Measurements from ENCODE around the gene GPSM1.
A peak's percentile ranks its signal among the peaks of the same experiment; 100 is the strongest.

GPSM1 gene

DNA sequence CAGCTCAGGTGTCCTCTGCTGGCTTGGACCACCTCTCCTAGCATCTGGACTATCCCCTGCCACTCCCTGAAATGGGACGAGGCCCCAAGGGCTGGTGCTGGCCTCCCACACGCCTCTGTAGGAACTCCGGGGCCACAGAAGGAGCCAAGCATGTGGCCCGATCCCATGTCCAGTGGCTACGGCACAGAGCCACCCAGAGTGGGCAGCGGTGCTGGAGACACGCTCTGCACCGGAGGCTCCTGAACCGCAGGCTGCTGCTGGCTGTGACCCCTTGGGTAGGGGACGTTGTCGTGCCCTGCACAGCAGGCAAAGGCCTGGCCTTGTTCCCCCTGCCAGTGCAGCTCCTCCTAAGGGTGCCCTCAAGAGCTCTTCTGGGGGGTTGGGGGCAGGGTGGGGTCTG is 52.6 kb downstream of the GPSM1 start:
- no peak for DNase-seq

- no peak for DNase-seq
These were observed 53.0 kb downstream of the GPSM1 start for GRCh38 chr9:136380381-136380780.

GRCh38 chr9:136381311-136381710 is 54.0 kb downstream of the GPSM1 start:
- no peak for DNase-seq

DNA sequence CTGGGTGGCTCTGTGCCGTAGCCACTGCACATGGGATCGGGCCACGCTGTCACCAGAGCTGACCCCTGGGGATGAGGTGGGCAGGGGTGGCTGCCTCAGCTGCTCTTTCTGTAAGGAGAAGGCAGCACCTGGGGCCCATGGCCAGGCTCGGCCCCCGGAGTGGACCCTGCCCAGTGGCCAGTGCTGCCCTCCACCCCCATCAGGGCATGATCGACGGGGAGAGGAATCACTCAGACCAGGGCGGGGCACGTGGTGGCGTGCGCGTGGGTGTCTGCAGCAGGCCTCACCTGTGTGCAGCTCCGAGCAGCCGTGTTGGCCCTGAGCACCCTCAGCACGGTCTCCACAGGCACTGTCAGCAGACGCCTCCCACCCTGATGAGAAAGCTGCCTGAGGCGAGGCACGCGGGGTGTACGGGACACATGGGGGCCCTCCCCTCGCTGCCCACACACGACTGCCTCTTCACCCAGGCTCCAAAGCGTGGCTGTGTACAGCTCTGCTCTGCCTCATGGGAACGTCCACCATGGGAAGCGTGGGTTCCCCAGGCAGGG is 54.7 kb downstream of the GPSM1 start:
- no peak for DNase-seq

DNA sequence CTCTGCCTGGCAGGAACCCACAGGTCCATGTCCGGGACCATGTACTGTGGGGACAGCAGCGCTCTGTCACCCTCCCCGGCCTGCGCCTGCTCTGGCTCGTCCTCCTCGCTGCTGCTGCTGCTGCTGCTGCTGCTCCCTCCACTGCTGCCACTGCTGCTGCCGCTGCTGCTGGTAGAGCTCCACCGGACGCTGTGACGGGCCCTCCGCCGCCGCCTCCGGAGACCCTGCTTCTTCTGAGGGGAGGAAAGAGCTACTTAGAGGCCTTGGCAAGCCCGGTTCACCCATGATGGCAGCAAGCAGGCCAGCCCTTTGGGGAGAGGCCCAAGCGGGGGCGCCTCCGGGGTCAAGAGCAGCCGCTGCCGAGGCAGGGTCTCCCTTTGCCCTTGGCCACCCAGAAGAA is 56.1 kb downstream of the GPSM1 start:
- no peak for DNase-seq

DNA sequence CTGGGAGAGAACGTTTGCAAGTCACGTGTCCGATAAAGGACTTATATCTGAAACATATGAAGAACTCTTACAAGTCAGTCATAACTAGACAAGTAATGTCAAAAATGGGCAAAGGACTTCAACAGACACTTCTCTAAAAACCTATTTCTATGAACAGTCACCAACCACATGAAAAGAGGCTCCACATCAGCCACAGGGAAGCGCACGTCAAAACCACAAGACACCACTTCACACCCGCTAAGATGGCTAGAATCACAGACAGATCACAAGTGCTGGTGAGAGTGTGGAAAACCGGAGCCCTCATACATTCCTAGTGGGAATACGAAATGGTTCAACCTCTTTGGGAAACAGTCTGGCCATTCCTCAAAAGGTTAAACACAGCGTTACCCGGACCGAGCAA is 57.7 kb downstream of the GPSM1 start:
- DNase-seq: no peak

GRCh38 chr9:136386018-136386417 is 58.7 kb downstream of the GPSM1 start:
- no peak for DNase-seq

DNA sequence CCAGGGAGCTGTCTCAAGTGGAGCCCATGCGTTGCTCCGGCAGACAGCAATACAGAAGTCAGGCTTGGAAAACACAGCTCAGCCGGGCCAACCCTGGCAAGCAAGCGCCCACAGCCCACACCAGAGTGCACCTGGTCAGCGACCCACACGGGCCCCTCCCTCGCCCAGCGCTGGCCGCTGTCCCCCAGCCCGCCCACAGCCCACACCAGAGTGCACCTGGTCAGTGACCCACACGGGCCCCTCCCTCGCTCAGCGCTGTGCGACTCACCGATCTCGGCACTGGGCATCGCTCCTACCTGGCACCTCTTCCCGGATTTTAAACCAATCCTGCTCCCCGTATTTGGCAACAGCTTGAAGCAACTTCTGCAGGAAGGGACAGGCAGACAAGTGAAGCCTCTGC is 59.9 kb downstream of the GPSM1 start:
- DNase-seq: no peak

- DNase-seq: no peak
These were observed 62.1 kb downstream of the GPSM1 start for GRCh38 chr9:136389396-136389795.

- no peak for DNase-seq
These were observed 64.6 kb downstream of the GPSM1 start for GRCh38 chr9:136391737-136392537.

- DNase-seq: no peak
These were observed 65.5 kb downstream of the GPSM1 start for GRCh38 chr9:136392538-136393449.

DNA sequence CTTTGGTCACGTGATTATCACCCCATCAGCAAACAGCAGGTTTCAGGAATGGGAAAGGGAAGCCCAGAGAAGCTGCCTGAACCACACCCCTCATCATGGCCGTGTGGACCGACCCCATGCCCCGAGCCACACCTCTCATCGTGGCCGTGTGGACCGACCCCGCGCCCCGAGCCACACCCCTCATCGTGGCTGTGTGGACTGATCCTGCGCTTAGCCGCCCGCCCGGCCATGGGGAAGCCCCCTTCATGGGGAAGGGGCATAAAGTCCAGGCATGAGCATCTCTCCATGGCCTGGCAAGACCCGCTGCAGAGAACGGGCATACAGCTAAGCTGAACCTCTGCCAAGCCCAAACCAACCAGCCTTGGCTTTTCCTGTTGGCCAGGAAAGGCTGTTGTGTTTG is 66.2 kb downstream of the GPSM1 start:
- no peak for DNase-seq

DNA sequence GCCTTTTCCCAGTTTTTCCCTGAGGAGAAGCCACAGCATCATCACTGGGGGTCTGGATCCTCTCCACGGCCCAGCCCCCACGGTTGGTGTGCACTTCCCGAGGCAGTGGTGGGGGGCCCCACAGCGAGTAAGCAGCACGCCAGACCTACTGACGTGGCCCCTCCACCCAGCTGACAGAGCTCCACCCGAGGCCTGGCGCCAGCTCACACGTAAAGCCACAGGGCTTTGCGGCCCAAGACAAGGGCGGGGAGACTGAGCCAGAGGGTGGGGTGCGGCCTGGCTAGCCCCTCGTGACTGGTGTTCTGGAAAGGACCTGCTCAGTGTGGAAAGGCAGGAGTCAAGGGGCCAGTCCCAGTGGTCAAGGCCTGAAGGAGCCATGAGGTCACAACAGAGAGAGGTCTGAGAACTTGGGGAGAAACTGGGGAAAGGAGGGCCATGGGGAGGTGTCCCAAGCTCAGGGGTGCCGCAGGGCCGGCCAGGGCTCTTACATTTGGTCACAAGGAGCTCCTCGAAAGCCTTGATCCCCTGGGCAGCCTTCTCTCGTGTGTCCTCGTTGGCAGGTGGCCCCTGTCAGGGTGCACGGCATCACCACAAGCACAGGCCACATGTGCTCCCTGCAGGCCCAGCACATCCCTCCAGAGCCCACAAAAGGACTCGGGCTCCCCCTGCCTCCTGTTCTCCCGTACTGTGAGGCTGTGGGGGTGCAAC is 67.1 kb downstream of the GPSM1 start:
- no peak for DNase-seq

- DNase-seq: no peak
These were observed 67.6 kb downstream of the GPSM1 start for GRCh38 chr9:136395020-136395340.

DNA sequence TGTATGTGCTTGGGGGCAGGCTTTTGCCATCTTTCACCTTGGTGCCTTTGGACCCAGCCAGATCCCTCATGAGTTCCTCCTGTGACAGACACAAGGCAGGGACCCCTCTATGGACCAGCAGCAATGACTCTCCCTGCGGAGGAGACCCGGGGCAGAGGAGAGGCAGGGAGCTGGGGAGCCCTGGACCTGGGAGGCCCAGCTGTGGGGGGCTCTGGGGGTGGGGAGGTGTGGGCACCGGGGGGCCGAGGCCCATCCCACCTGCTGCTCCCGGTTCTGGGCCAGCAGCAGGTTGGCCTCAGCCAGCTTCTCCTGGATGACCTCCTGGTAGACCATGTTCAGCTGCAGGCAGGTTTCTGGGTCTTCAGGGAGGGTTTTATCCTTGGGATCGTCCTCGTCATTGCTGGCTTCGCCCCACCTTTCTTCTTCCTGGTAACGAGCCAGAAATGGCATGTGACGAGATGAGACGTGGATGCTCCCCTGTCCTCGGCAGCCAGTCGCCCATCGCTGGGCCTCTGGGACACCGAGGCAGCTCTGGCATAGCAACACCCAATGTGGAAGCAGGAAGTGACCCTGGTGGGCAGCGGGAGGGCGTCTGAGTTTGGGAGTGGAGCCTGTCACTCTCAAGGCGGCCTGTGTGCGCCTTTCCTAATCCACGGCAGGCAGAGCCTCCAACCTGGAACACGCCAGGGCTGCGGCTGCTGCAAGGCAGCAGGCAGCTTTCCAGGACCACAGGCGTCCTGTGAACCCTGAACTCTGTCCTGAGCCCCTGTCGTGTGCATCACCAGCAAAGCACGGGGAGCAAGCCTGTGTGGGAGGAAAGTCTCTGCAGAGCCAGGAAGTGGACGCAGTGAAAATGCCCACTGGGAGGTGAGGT is 68.2 kb downstream of the GPSM1 start:
- DNase-seq: no peak

DNA sequence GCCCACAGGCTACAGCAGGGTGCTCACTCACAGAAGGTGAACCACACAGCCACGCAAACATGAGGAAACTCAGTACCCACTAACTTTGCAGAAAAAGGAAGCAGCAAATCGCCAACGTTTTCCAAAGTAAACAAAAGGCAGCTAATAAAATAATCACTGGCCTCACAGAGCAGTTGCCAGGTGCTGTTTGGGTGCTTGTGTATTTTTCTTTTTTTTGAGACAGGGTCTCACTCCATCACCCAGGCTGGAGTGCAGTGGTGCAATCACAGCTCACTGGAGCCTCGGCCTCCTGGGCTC is 68.8 kb downstream of the GPSM1 start:
- no peak for DNase-seq

GRCh38 chr9:136397643-136398042 is 70.3 kb downstream of the GPSM1 start:
- DNase-seq: no peak

GRCh38 chr9:136398286-136398685 is 70.9 kb downstream of the GPSM1 start:
- no peak for DNase-seq

GRCh38 chr9:136399176-136400037 is 72.1 kb downstream of the GPSM1 start:
- DNase-seq: no peak

DNA sequence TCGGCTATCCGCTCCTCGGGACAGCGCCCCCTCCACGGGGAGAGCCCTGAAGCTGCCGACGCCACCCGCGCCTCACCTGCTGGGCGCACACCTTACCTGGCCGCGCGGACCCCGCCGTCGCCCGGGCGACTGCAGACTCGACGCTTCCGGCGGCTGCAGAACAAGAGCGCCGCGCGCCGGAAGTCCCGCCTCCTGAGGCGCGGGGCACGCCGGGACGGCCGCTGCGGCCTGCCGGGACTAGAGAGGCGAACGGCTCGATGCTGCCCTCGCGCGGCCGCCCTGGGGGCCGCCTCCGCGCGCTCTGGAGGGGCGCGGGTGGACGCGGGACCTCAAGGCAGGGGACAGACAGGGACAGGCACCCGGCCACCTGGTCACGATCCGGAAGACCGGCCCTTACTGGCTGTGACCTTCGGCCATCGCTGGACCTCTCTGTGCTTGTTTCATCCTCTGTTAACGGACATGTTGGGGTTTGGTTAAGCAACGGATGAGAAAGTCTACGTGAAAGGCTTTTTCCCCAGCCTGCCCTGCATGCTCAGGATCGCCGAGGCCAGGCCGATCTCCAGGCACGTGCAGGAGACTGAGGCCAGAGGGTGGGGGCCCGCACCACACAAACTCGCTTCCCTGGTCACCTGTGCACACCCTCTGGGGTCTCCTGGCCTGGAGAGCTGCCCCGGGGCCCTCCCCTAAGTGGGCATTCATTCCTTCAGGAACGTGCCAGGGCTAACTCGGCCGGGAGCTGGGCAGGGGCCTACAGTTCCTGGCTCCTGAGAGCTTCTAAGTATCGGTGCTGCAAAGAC is 72.9 kb downstream of the GPSM1 start, which contains the start of gene SNAPC4:
TSS of gene SNAPC4 (minus strand) at position 133 of the 797 bp plus-strand sequence. CDS start 1,742 bp downstream, outside the sequence.
- peak; percentile 76 for DNase-seq

All from NCI-H1105 (cell line).